GM20000 (cell line): Measurements from ENCODE around the gene FANCL.
"Not testable (repeated sequence)": the region's sequence is repeated elsewhere in the genome, so short reads cannot be mapped to it uniquely, and the experiment has no call there.

Experiments
- DNase-seq: peaks from one replicate; pipeline ENCODE4 v3.0.0; 2012; ENCODE audit warnings: low spot score
- CTCF ChIP-seq: IDR thresholded peaks from 2 replicates; pipeline ENCODE4 v1.5.1; 2012; ENCODE audit warnings: mild to moderate bottlenecking, control low read depth; ENCODE audit errors: extremely low read depth, missing control alignments

The FANCL gene

GRCh38 chr2:58127111-58127510 lies 114.0 kb downstream of the FANCL start:
- TF ChIP-seq CTCF, result no peak
- DNase-seq, result no peak

GRCh38 chr2:58122540-58122939 lies 118.6 kb downstream of the FANCL start:
- DNase-seq, result no peak
- no peak for TF ChIP-seq CTCF

- no peak for TF ChIP-seq CTCF
- no peak for DNase-seq
Observed at GRCh38 chr2:58122040-58122439, 119.1 kb downstream of the FANCL start.

GRCh38 chr2:58120626-58121229 lies 120.4 kb downstream of the FANCL start:
- no peak for DNase-seq
- no peak for TF ChIP-seq CTCF

GRCh38 chr2:58113563-58113962 lies 127.6 kb downstream of the FANCL start:
- DNase-seq, result not testable (repeated sequence)

GRCh38 chr2:58110765-58111164 lies 130.4 kb downstream of the FANCL start:
- no peak for TF ChIP-seq CTCF
- no peak for DNase-seq

- no peak for DNase-seq
- no peak for TF ChIP-seq CTCF
Observed at GRCh38 chr2:58109481-58109880, 131.6 kb downstream of the FANCL start.
